Erythroblast (primary cell): ENCODE data around the gene NIPAL4.
"Not testable (repeated sequence)": the region's sequence is repeated elsewhere in the genome, so short reads cannot be mapped to it uniquely, and the experiment has no call there.

ENCODE experiments used
- DNase-seq, 2 experiments: peaks; one replicate each; lab custom pipeline; 2025; lab: John Stamatoyannopoulos, UW
- GATA1 ChIP-seq: IDR thresholded peaks from 2 replicates; pipeline ENCODE4 v1.6.1; 2011; ENCODE audit warnings: low read depth, mild to moderate bottlenecking, control low read depth, low read length, moderate library complexity
- POLR2A ChIP-seq: IDR thresholded peaks from 2 replicates; pipeline ENCODE4 v1.6.1; 2011; ENCODE audit warnings: mild to moderate bottlenecking, low read length

NIPAL4 gene

GRCh38 chr5:157471709-157472108 is 11.7 kb downstream of the NIPAL4 start:
- DNase-seq = peak; percentile 32 to 48

GRCh38 chr5:157473383-157474320 is 13.6 kb downstream of the NIPAL4 start:
- TF ChIP-seq POLR2A (no peak), GATA1 (no peak)
- no peak for DNase-seq

More at GRCh38 chr5:157471709-157472108, 11.7 kb downstream of the NIPAL4 start:
- TF ChIP-seq GATA1 (no peak), POLR2A (no peak)

GRCh38 chr5:157475432-157475831 is 15.4 kb downstream of the NIPAL4 start:
- TF ChIP-seq POLR2A = no peak
- TF ChIP-seq GATA1 = no peak
- no peak for DNase-seq

- peak; percentile 62 to 73 for DNase-seq
- TF ChIP-seq POLR2A (no peak), GATA1 (no peak)
These were observed 16.8 kb downstream of the NIPAL4 start for GRCh38 chr5:157476702-157477408.

- DNase-seq = no peak
- no peak for TF ChIP-seq POLR2A
These were observed 17.9 kb downstream of the NIPAL4 start for GRCh38 chr5:157477814-157478494.

- no peak for DNase-seq
- TF ChIP-seq GATA1 = no peak
- no peak for TF ChIP-seq POLR2A
These were observed 18.7 kb downstream of the NIPAL4 start for GRCh38 chr5:157478726-157479125.

GRCh38 chr5:157479166-157479565 is 19.2 kb downstream of the NIPAL4 start:
- no peak for DNase-seq
- TF ChIP-seq POLR2A (no peak), GATA1 (no peak)

GRCh38 chr5:157479612-157480510 is 19.8 kb downstream of the NIPAL4 start:
- DNase-seq = no peak
- TF ChIP-seq POLR2A = no peak
- TF ChIP-seq GATA1 = no peak

GRCh38 chr5:157481265-157481664 is 21.3 kb downstream of the NIPAL4 start:
- no peak for DNase-seq
- TF ChIP-seq GATA1 (no peak), POLR2A (no peak)

GRCh38 chr5:157481666-157482065 is 21.7 kb downstream of the NIPAL4 start:
- no peak for DNase-seq
- TF ChIP-seq POLR2A (no peak), GATA1 (no peak)

- not testable (repeated sequence) for DNase-seq
These were observed 22.7 kb downstream of the NIPAL4 start for GRCh38 chr5:157482702-157483101.

GRCh38 chr5:157484768-157485167 is 24.8 kb downstream of the NIPAL4 start:
- TF ChIP-seq GATA1 (no peak), POLR2A (no peak)
- DNase-seq = no peak

GRCh38 chr5:157485340-157485739 is 25.3 kb downstream of the NIPAL4 start:
- DNase-seq = no peak
- no peak for TF ChIP-seq POLR2A
- no peak for TF ChIP-seq GATA1
